OCI-M2 (cell line): ENCODE measurements around the gene BAG1.
A peak's percentile ranks its signal among the peaks of the same experiment; 100 is the strongest.

Source experiments
- DNase-seq: peaks from one replicate; lab custom pipeline; 2025; ENCODE audit not compliant: unreplicated experiment; lab: John Stamatoyannopoulos, UW

Gene BAG1

GRCh38 chr9:33264473-33265177 lies at the start of gene BAG1, which contains the start of gene CHMP5:
Gene BAG1 (minus strand): TSS chr9:33264708.
Gene CHMP5 (plus strand): TSS chr9:33265049. CDS start chr9:33265079, 30 bp downstream.
- peak; percentile 78 for DNase-seq

GRCh38 chr9:33311953-33312352 lies 47.4 kb upstream of the BAG1 start:
- no peak for DNase-seq

GRCh38 chr9:33310748-33311147 lies 46.2 kb upstream of the BAG1 start:
- no peak for DNase-seq

GRCh38 chr9:33309903-33310302 lies 45.4 kb upstream of the BAG1 start:
- DNase-seq = no peak

GRCh38 chr9:33307067-33307466 lies 42.6 kb upstream of the BAG1 start:
- DNase-seq = no peak

- DNase-seq = no peak
Observed at GRCh38 chr9:33306037-33306436, 41.5 kb upstream of the BAG1 start.

- no peak for DNase-seq
Observed at GRCh38 chr9:33304362-33304761, 39.9 kb upstream of the BAG1 start.

- no peak for DNase-seq
Observed at GRCh38 chr9:33300546-33300945, 36.0 kb upstream of the BAG1 start.

- no peak for DNase-seq
Observed at GRCh38 chr9:33297432-33297831, 32.9 kb upstream of the BAG1 start.

GRCh38 chr9:33295571-33295970 lies 31.1 kb upstream of the BAG1 start:
- DNase-seq = no peak

GRCh38 chr9:33294670-33295432 lies 30.3 kb upstream of the BAG1 start:
- no peak for DNase-seq

- no peak for DNase-seq
Observed at GRCh38 chr9:33293782-33294181, 29.3 kb upstream of the BAG1 start.

GRCh38 chr9:33291901-33292300 lies 27.4 kb upstream of the BAG1 start:
- DNase-seq = no peak

GRCh38 chr9:33291031-33291397 lies 26.5 kb upstream of the BAG1 start:
- DNase-seq = no peak

GRCh38 chr9:33290247-33291030 lies 25.9 kb upstream of the BAG1 start, which contains the start of gene NFX1:
Gene NFX1 (plus strand): TSS chr9:33290516. CDS start chr9:33290573, 57 bp downstream.
- DNase-seq = peak; percentile 75

GRCh38 chr9:33289936-33290246 lies 25.4 kb upstream of the BAG1 start:
- no peak for DNase-seq

- DNase-seq = no peak
Observed at GRCh38 chr9:33289496-33289895, 25.0 kb upstream of the BAG1 start.

- DNase-seq = no peak
Observed at GRCh38 chr9:33288828-33289483, 24.4 kb upstream of the BAG1 start.

- DNase-seq = no peak
Observed at GRCh38 chr9:33288235-33288634, 23.7 kb upstream of the BAG1 start.

- DNase-seq = no peak
Observed at GRCh38 chr9:33287087-33287490, 22.6 kb upstream of the BAG1 start.

GRCh38 chr9:33285502-33285901 lies 21.0 kb upstream of the BAG1 start:
- DNase-seq = no peak
